Prostate gland (tissue), 2 donors: Measurements from ENCODE around the gene CCDC34.

Experiments used
- CTCF ChIP-seq, 4 experiments: fragments of 200-600 bp in 2 of 4; fragments of 450-650 bp in 2 of 4; sonication (generic) in 2 of 4; IDR thresholded peaks; 1 replicate in 3 of 4; 2 replicates in 1 of 4; pipeline ENCODE4 v1.5.1; 2016 to 2019; ENCODE audit warnings: antibody characterized with exemption in 4 of 4, mild to moderate bottlenecking in 2 of 4, moderate library complexity in 2 of 4
- POLR2A ChIP-seq: fragments of 450-650 bp; IDR thresholded peaks from one replicate; pipeline ENCODE4 v1.6.1; 2016; ENCODE audit warnings: antibody characterized with exemption, mild to moderate bottlenecking

GRCh38 chr11:27396259-27396839, 33.3 kb upstream of the CCDC34 start:
- TF ChIP-seq CTCF (IDR thresholded peaks at IDR 0.05) (no peak), POLR2A (no peak)
